ENCODE results near the gene SHISA8. TPM values are rescaled to one million over a fixed set of nuclear protein-coding genes. Genes with fewer than 3 reads are reported as not detected.

The SHISA8 gene
- total RNA-seq, 2 experiments from 2014 or later = 0.74 TPM; not detected in 1

- H2AFZ ChIP-seq (ENCODE audit: low read length) = no peak overlapping the region
- no peak overlapping the region for H3K4me3 ChIP-seq (ENCODE audit: low read depth, low read length, poor library complexity, severe bottlenecking)
- POLR2A ChIA-PET = no interaction called here
- no TSS peak for BruUV-seq (replicated peaks)
- H3K4me1 ChIP-seq (ENCODE audit: insufficient read depth, low read length, poor library complexity, severe bottlenecking) = peaks cover 5% of the 10 kb centered on the region
- no peaks in the 10 kb centered on the region for H3K9me2 ChIP-seq (ENCODE audit: insufficient read depth, low read length)
- DNase-seq (ENCODE audit: low spot score) = no peak
- CTCF ChIA-PET (ENCODE audit: unreplicated experiment) = no interaction called here
- TF ChIP-seq, protein P1, sequence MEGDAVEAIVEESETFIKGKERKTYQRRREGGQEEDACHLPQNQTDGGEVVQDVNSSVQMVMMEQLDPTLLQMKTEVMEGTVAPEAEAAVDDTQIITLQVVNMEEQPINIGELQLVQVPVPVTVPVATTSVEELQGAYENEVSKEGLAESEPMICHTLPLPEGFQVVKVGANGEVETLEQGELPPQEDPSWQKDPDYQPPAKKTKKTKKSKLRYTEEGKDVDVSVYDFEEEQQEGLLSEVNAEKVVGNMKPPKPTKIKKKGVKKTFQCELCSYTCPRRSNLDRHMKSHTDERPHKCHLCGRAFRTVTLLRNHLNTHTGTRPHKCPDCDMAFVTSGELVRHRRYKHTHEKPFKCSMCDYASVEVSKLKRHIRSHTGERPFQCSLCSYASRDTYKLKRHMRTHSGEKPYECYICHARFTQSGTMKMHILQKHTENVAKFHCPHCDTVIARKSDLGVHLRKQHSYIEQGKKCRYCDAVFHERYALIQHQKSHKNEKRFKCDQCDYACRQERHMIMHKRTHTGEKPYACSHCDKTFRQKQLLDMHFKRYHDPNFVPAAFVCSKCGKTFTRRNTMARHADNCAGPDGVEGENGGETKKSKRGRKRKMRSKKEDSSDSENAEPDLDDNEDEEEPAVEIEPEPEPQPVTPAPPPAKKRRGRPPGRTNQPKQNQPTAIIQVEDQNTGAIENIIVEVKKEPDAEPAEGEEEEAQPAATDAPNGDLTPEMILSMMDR (conservative IDR thresholded peaks at IDR 0.05; ENCODE audit: low read length) = no peak
- TF ChIP-seq EZH2phosphoT487 (IDR thresholded peaks at IDR 0.05; ENCODE audit: borderline replicate concordance, low read depth, low read length) = no peak
- intact Hi-C loops (cut with micrococcal nuclease; ENCODE audit: unreplicated experiment) = no loop called here
- no peaks in the 10 kb centered on the region for H3K9me3 ChIP-seq (ENCODE audit: low read length)
- no peak overlapping the region for H3K27ac ChIP-seq (ENCODE audit: low read depth, low read length, poor library complexity, severe bottlenecking)
- peaks cover 74% of the 10 kb centered on the region for H3K36me3 ChIP-seq (ENCODE audit: insufficient read depth, low read length)
- H4K20me1 ChIP-seq (ENCODE audit: insufficient read depth, low read length) = no peaks in the 10 kb centered on the region
- H3K4me2 ChIP-seq (ENCODE audit: low read length) = no peak overlapping the region
- H3K79me2 ChIP-seq (ENCODE audit: insufficient read depth, low read depth, low read length) = no peaks in the 10 kb centered on the region
These were observed 9.3 kb downstream of the SHISA8 start for GRCh38 chr22:41905411-41906202.

DNA sequence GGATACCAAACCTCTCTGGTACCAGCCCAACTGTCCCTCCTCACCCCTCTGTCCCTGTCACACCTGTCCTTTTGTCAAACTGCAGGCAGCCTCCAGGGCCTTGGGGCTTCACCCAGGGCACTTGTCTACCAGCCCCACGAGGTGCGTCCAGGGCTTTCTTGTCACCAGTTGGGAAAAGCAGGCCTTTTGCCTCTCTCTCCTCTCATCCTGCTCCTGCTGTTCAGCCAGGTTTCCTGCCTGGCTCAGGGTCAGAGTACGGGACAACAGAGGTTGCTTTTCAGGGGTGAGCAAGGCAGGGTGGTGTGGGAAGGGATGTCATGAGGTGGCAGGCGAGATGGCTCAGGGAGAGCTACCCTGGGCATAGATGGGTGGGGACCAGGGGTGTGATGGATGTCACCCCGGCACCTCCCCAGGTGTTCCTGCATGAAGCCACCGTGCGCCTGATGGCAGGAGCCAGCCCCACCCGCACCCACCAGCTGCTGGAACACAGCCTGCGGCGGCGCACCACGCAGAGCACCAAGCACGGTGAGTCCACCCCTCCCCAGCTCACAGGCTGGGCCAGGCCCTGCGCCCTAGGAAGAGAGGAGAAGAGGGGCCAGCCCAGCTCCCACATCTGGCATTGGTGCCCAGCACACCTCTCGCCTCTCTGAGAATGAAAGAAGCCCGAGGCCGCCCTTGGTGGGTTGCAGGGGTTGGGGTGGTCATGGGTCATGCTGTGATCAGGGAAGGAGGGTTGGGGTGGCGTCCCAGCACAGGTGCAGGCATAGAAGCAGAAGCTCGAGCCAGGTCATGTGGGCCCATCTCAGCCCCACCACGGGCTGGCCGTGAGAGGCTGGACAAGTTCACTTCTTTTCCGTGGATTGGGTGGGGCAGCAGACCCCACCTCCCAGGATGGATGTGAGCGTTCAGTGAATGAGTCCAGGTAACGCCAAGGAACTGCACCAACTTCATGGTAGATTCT, 10.1 kb downstream of the SHISA8 start:
- no peak overlapping the region for H3K4me3 ChIP-seq (ENCODE audit: low read depth, low read length, poor library complexity, severe bottlenecking)
- H4K20me1 ChIP-seq (ENCODE audit: insufficient read depth, low read length) = no peaks in the 10 kb centered on the region
- no peaks in the 10 kb centered on the region for H3K9me2 ChIP-seq (ENCODE audit: insufficient read depth, low read length)
- no TSS peak for BruUV-seq (replicated peaks)
- intact Hi-C loops (cut with micrococcal nuclease; ENCODE audit: unreplicated experiment) = no loop called here
- H2AFZ ChIP-seq (ENCODE audit: low read length) = no peak overlapping the region
- no peak overlapping the region for H3K27ac ChIP-seq (ENCODE audit: low read depth, low read length, poor library complexity, severe bottlenecking)
- H3K36me3 ChIP-seq (ENCODE audit: insufficient read depth, low read length) = peaks cover 83% of the 10 kb centered on the region
- ChIA-PET POLR2A (no interaction called here), CTCF (ENCODE audit: unreplicated experiment) (no interaction called here)
- no peaks in the 10 kb centered on the region for H3K9me3 ChIP-seq (ENCODE audit: low read length)
- no peak overlapping the region for H3K4me2 ChIP-seq (ENCODE audit: low read length)
- no peak for DNase-seq (ENCODE audit: low spot score)
- TF ChIP-seq, protein P1 (conservative IDR thresholded peaks at IDR 0.05; ENCODE audit: low read length) = no peak
- TF ChIP-seq EZH2phosphoT487 (IDR thresholded peaks at IDR 0.05; ENCODE audit: borderline replicate concordance, low read depth, low read length) = no peak
- H3K4me1 ChIP-seq (ENCODE audit: insufficient read depth, low read length, poor library complexity, severe bottlenecking) = no peaks in the 10 kb centered on the region
- no peaks in the 10 kb centered on the region for H3K79me2 ChIP-seq (ENCODE audit: insufficient read depth, low read depth, low read length)
